ENCODE data around the gene SMARCD2. TPM values are rescaled to one million over a fixed set of nuclear protein-coding genes. Genes with fewer than 3 reads are reported as not detected.
A peak's percentile ranks its signal among the peaks of the same experiment; 100 is the strongest.

SMARCD2 gene
- total and polyA plus RNA-seq, 2 of the 13 experiments (the other 11 are each of a cell fraction or from before 2014, with no cell fraction given) = 122 to 150 TPM

DNA sequence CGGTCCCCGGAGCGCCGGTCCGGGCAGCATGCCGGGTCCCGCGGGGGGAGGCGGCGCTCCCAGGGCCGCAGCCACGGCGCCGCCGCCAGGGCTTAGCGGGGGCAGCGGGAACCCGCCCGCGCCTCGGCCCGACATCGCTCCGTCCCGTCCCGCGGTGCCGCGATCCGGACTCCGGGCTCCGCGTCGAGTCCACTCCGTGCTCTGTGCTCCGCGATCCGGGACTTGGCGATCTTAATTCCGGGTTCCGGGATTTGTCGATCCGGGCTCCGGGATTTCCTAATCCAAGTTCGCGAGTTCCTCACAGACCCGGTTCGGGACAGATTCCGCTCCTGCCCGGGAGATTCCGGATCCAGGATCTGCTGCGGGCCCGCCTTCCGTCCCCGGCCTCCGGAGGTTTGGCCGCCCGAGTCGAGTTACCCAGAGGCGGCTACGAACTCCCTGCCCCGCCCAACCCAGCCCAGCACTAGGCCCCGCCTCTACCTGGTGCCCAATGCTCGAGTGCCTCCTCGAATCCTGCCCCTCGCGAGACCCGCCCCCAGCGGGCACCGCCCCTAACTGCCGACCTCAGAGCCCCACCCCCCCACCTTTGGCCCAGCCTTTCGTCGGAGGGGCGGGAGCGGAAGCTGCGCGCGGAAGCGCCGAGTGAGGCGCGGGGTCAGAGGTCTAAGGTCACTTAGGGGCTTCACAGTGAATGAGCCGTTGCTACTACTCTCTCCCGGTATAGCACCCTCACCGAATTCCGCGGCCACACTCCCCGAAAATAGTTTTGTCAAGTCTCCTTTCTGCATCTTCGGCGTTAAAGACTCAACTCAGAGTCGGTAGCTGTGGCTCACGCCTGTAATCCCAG is at the start of gene SMARCD2 (continued):
- TF ChIP-seq, protein P1, sequence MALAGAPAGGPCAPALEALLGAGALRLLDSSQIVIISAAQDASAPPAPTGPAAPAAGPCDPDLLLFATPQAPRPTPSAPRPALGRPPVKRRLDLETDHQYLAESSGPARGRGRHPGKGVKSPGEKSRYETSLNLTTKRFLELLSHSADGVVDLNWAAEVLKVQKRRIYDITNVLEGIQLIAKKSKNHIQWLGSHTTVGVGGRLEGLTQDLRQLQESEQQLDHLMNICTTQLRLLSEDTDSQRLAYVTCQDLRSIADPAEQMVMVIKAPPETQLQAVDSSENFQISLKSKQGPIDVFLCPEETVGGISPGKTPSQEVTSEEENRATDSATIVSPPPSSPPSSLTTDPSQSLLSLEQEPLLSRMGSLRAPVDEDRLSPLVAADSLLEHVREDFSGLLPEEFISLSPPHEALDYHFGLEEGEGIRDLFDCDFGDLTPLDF (CRISPR knock-in tag; IDR thresholded peaks at IDR 0.05) = peak; percentile 90
- TF ChIP-seq RXRA (CRISPR knock-in tag; IDR thresholded peaks at IDR 0.05) (peak; percentile 98), SP140L (CRISPR knock-in tag; IDR thresholded peaks at IDR 0.05; ENCODE audit: borderline replicate concordance) (peak; percentile 52; the same call in 1 of the 2 replicates), YEATS4 (CRISPR knock-in tag; IDR thresholded peaks at IDR 0.05; ENCODE audit: borderline replicate concordance) (peak; percentile 98), ZNF850 (CRISPR knock-in tag; conservative IDR thresholded peaks at IDR 0.05) (no peak), YEATS2 (CRISPR knock-in tag; IDR thresholded peaks at IDR 0.05; ENCODE audit: borderline replicate concordance) (peak; percentile 87), TAF1 (CRISPR knock-in tag; IDR thresholded peaks at IDR 0.05) (peak; percentile 88), FOXJ3 (CRISPR knock-in tag; IDR thresholded peaks at IDR 0.05; ENCODE audit: borderline replicate concordance) (peak; percentile 86), ZNF572 (CRISPR knock-in tag; IDR thresholded peaks at IDR 0.05) (no peak), ONECUT2 (CRISPR knock-in tag; IDR thresholded peaks at IDR 0.05) (peak; percentile 41; the same call in 1 of the 2 replicates), FOXO1 (CRISPR knock-in tag; IDR thresholded peaks at IDR 0.05) (peak; percentile 81), KLF16 (CRISPR knock-in tag; IDR thresholded peaks at IDR 0.05) (peak in 1 of 2 experiments; percentile 99; a peak in 2 of 4 replicates), REXO4 (CRISPR knock-in tag; IDR thresholded peaks at IDR 0.05; ENCODE audit: borderline replicate concordance) (0 out of 2 replicates have a peak, but pooled peaks have one; percentile 63), ZNF777 (CRISPR knock-in tag; IDR thresholded peaks at IDR 0.05) (peak; percentile 77), IRF2 (CRISPR knock-in tag; IDR thresholded peaks at IDR 0.05) (peak; percentile 90; the same call in 1 of the 2 replicates), ZNF44 (CRISPR knock-in tag; IDR thresholded peaks at IDR 0.05) (no peak)
- TF ChIP-seq, protein P2, sequence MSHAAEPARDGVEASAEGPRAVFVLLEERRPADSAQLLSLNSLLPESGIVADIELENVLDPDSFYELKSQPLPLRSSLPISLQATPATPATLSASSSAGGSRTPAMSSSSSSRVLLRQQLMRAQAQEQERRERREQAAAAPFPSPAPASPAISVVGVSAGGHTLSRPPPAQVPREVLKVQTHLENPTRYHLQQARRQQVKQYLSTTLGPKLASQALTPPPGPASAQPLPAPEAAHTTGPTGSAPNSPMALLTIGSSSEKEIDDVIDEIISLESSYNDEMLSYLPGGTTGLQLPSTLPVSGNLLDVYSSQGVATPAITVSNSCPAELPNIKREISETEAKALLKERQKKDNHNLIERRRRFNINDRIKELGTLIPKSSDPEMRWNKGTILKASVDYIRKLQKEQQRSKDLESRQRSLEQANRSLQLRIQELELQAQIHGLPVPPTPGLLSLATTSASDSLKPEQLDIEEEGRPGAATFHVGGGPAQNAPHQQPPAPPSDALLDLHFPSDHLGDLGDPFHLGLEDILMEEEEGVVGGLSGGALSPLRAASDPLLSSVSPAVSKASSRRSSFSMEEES (CRISPR knock-in tag; IDR thresholded peaks at IDR 0.05) = peak; percentile 14; the same call in 1 of the 2 replicates
- TF ChIP-seq, protein P3, sequence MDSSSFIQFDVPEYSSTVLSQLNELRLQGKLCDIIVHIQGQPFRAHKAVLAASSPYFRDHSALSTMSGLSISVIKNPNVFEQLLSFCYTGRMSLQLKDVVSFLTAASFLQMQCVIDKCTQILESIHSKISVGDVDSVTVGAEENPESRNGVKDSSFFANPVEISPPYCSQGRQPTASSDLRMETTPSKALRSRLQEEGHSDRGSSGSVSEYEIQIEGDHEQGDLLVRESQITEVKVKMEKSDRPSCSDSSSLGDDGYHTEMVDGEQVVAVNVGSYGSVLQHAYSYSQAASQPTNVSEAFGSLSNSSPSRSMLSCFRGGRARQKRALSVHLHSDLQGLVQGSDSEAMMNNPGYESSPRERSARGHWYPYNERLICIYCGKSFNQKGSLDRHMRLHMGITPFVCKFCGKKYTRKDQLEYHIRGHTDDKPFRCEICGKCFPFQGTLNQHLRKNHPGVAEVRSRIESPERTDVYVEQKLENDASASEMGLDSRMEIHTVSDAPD (CRISPR knock-in tag; IDR thresholded peaks at IDR 0.05) = peak; percentile 69; the same call in 1 of the 2 replicates
- TF ChIP-seq, protein P4, sequence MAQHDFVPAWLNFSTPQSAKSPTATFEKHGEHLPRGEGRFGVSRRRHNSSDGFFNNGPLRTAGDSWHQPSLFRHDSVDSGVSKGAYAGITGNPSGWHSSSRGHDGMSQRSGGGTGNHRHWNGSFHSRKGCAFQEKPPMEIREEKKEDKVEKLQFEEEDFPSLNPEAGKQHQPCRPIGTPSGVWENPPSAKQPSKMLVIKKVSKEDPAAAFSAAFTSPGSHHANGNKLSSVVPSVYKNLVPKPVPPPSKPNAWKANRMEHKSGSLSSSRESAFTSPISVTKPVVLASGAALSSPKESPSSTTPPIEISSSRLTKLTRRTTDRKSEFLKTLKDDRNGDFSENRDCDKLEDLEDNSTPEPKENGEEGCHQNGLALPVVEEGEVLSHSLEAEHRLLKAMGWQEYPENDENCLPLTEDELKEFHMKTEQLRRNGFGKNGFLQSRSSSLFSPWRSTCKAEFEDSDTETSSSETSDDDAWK (CRISPR knock-in tag; IDR thresholded peaks at IDR 0.05) = no peak
- TF ChIP-seq, protein P5, sequence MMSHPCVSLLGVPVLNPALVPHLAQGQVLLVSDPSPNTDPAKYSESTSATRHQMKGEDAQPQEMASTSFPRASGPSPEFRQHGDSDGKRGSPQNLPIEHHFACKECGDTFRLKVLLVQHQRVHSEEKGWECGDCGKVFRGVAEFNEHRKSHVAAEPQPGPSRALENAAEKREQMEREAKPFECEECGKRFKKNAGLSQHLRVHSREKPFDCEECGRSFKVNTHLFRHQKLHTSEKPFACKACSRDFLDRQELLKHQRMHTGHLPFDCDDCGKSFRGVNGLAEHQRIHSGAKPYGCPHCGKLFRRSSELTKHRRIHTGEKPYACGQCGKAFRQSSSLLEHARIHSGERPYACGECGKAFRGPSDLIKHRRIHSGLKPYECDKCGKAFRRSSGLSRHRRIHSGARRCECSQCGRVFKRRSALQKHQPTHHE (CRISPR knock-in tag; IDR thresholded peaks at IDR 0.05; ENCODE audit: borderline replicate concordance) = peak; percentile 89; the same call in 1 of the 2 replicates
- TF ChIP-seq, protein P6, sequence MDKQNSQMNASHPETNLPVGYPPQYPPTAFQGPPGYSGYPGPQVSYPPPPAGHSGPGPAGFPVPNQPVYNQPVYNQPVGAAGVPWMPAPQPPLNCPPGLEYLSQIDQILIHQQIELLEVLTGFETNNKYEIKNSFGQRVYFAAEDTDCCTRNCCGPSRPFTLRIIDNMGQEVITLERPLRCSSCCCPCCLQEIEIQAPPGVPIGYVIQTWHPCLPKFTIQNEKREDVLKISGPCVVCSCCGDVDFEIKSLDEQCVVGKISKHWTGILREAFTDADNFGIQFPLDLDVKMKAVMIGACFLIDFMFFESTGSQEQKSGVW (CRISPR knock-in tag; IDR thresholded peaks at IDR 0.05; ENCODE audit: borderline replicate concordance) = no peak; the same call in 1 of the 2 replicates
